Measurements from ENCODE around the gene GLCE.

DNA sequence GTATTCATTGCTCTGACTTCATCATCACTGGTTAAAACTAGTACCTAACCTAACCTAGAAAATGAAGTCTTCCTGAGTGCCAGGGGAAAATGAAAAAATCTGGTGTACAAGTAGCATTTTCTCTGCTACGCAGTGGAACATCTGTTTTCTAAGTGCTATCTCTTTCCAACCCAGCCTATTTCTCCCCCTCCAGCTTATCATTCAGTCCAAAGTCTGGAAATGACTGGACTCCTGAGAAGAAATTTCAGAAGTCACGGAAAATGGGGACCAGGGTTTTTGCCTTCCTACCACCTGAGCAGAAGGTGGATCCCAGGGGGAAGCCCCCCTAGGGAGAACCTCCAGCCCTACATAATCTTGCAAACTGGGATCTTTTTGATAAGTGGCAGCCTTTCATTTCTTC, 9.6 kb upstream of the GLCE start:
- TF ChIP-seq, protein P1, sequence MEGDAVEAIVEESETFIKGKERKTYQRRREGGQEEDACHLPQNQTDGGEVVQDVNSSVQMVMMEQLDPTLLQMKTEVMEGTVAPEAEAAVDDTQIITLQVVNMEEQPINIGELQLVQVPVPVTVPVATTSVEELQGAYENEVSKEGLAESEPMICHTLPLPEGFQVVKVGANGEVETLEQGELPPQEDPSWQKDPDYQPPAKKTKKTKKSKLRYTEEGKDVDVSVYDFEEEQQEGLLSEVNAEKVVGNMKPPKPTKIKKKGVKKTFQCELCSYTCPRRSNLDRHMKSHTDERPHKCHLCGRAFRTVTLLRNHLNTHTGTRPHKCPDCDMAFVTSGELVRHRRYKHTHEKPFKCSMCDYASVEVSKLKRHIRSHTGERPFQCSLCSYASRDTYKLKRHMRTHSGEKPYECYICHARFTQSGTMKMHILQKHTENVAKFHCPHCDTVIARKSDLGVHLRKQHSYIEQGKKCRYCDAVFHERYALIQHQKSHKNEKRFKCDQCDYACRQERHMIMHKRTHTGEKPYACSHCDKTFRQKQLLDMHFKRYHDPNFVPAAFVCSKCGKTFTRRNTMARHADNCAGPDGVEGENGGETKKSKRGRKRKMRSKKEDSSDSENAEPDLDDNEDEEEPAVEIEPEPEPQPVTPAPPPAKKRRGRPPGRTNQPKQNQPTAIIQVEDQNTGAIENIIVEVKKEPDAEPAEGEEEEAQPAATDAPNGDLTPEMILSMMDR (IDR thresholded peaks at IDR 0.05; ENCODE audit: low read length), result no peak
- no peak for TF ChIP-seq EZH2 (IDR thresholded peaks at IDR 0.05; ENCODE audit: borderline replicate concordance, low read length)
